GM06990 (cell line): ENCODE measurements around the gene SLC49A4.

Experiments
- DNase-seq: peaks from one replicate; pipeline ENCODE4 v3.0.0-alpha.2; 2011; ENCODE audit not compliant: insufficient read length; ENCODE audit errors: extremely low read depth
- H3K27me3 ChIP-seq: replicated peaks from 2 replicates; pipeline ENCODE4 v1.6.0; 2011; ENCODE audit warnings: low read length; ENCODE audit not compliant: control insufficient read depth, insufficient read depth
- H3K36me3 ChIP-seq: 2 replicates; pipeline ENCODE4 v1.5.1; 2011; ENCODE audit warnings: low read length; ENCODE audit not compliant: control insufficient read depth, insufficient read depth
- H3K4me3 ChIP-seq: replicated peaks from 2 replicates; pipeline ENCODE4 v1.5.1; 2011; ENCODE audit warnings: low read depth, mild to moderate bottlenecking, control low read depth, low read length
- TF ChIP-seq, protein P1 (sequence below): IDR thresholded peaks from 2 replicates; pipeline ENCODE4 v1.5.1; 2011; ENCODE audit warnings: low read length, control low read depth, mild to moderate bottlenecking, inconsistent platforms; ENCODE audit not compliant: insufficient read depth, poor library complexity, severe bottlenecking

Gene SLC49A4

GRCh38 chr3:122864498-122864897 is 69.6 kb downstream of the SLC49A4 start:
- Histone ChIP-seq H3K4me3 (no peak overlapping the region), H3K27me3 (no peaks in the 10 kb centered on the region), H3K36me3 (no peaks in the 10 kb centered on the region)
- no peak for DNase-seq
- TF ChIP-seq, protein P1, sequence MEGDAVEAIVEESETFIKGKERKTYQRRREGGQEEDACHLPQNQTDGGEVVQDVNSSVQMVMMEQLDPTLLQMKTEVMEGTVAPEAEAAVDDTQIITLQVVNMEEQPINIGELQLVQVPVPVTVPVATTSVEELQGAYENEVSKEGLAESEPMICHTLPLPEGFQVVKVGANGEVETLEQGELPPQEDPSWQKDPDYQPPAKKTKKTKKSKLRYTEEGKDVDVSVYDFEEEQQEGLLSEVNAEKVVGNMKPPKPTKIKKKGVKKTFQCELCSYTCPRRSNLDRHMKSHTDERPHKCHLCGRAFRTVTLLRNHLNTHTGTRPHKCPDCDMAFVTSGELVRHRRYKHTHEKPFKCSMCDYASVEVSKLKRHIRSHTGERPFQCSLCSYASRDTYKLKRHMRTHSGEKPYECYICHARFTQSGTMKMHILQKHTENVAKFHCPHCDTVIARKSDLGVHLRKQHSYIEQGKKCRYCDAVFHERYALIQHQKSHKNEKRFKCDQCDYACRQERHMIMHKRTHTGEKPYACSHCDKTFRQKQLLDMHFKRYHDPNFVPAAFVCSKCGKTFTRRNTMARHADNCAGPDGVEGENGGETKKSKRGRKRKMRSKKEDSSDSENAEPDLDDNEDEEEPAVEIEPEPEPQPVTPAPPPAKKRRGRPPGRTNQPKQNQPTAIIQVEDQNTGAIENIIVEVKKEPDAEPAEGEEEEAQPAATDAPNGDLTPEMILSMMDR: no peak

DNA sequence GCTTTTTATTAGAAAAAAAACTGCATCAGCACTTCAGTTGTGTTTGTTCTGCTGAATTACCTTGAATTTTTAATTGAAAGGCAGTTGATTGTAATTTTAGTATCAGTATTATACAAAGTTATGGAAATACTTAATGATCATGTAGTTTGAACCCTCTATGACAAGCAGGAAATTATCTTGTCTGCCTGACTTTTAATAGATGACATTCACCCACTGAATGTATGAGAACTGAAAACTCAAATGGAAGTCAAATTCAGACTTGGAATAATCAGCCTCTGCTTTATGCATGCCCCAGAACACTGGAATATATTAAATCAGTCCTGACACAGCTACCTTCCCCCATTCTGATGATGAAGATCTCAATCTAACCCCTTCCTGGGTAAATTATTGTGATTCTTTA is 73.5 kb downstream of the SLC49A4 start:
- H3K4me3 ChIP-seq: no peak overlapping the region
- no peak for DNase-seq
- H3K36me3 ChIP-seq: no peaks in the 10 kb centered on the region
- TF ChIP-seq, protein P1: no peak
- no peaks in the 10 kb centered on the region for H3K27me3 ChIP-seq

DNA sequence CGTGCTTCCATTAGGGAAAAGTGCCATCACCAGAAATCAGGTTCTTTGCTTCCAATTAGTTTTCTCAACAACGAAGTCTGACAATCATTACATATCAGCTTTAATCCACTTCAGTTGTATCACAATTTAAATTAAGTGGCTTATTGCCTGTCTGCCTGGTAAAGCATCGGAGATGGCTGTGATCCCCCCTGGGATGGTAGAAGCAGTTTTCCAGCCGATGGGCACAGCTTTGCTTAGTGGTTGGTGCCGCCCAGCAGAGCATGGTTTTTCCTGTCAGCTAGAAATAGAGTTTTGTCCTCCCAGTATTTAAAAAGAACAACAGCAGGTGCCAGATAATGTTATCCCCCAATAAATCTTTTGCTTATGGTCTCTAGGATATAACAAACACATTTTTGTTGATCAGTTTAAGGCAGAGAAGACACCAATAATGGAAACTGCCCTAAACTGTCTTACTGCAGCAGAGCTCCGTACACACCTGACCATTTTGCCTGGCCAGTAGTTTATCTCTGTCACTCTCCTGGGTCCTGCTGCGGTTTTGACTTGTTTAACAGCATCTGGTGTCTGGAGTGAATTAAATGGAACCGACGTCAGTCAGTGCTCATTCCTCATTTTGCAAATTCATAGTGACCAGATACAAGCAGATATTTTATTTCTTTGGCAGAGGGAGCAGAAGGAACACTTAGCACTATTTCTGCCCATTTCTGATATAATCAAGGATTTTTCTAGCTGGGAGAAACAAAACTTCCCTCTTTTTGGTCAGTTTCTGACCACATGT is 79.1 kb downstream of the SLC49A4 start:
- no peak overlapping the region for H3K4me3 ChIP-seq
- no peaks in the 10 kb centered on the region for H3K36me3 ChIP-seq
- TF ChIP-seq, protein P1: no peak
- DNase-seq: no peak
- H3K27me3 ChIP-seq: no peaks in the 10 kb centered on the region

DNA sequence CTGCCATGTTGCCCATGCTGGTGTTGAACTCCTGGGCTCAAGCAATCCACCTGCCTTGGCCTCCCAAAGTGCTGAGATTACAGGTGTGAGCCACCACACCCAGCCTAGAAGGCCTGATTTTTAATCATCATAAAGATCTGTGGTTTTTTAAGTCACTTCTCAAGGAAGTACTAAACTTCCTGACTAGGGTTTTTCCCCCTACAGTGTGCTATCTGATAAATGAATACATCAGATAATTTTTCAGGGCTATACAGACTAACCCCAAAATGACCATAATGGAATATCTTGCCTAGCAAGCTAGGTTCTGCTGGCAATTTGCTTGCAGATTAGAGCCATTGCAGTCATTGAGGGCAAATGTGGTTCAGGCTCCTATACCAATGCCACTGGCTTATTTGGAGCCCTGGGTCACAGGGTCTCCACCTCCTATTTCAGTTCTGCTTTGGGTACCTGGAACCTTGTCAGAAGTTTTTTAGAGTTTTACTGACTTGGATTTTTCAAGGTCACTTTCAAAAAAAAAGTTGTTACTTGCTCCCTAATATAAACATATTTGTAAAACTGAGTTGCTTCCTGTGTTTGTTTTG is 80.8 kb downstream of the SLC49A4 start:
- no peaks in the 10 kb centered on the region for H3K27me3 ChIP-seq
- H3K4me3 ChIP-seq: no peak overlapping the region
- H3K36me3 ChIP-seq: no peaks in the 10 kb centered on the region
- DNase-seq: no peak
- TF ChIP-seq, protein P1: no peak

DNA sequence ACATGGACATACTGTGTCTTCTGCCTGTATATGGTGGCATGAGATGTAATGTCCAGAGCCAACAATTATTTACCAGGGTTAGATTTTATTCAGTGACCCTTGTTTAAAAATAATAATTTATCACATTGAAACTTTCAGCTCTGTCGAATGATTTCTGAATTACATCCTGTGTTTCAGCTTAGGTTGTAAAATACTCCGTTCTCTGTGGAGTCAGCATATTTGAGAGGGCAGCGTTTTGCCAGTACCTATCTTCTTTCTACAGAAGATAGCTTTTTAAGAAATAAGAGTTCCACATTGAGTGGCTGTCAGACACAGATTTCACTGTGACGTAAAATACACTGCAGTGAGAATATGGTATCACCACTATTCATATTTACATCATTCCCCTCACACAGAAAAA is 85.3 kb downstream of the SLC49A4 start:
- no peaks in the 10 kb centered on the region for H3K36me3 ChIP-seq
- DNase-seq: no peak
- no peaks in the 10 kb centered on the region for H3K27me3 ChIP-seq
- no peak overlapping the region for H3K4me3 ChIP-seq
- TF ChIP-seq, protein P1: no peak
